Measurements from ENCODE around the gene DUSP10.

DNA sequence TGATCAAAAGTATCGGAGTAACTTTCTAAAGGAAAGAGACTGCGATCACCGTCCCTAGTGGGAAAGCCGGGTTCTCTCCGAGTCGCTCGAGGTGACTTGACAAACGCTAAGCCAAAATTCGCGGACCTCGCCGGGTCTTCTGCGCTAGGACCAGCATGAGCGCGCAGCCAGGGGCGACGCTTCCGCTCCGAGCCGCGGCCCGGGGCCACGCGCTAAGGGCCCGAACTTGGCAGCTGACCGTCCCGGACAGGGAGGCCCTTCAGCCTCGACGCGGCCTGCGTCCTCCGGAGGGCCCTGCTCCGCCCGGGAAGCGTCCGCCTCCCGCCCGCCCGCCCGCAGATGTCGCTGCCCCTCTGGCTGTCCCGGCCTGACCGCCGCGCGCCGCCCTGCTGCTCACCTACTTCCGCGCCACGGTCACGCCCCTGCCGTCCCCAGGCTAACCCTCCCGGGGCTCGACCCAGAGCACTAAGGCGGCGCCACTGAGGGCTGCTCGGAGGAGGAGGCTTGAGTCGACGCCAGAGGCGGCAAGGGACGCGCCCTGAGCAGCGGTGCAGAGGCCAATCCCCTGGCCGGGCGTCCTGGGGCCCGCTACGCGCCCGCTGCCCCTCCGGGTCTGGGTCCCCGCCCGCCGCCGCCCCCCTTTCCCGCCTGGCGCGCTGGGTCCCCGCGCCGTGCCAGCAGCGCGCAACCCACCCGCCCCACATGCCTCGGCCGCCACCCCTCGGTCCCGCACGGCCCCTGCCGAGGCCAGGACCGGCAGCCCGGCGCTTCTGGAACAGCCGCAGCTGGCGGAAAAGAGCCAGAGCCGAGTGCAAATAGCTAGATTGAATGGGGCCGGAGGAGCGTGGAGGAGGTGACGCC, 896 bp upstream of the DUSP10 start:
- TF ChIP-seq POLR2AphosphoS5 (IDR thresholded peaks at IDR 0.05) (peak in 3 of 4 donors; percentile 33 to 64 (median 62)), EP300 (IDR thresholded peaks at IDR 0.05) (no peak)
- TF ChIP-seq, protein P1, sequence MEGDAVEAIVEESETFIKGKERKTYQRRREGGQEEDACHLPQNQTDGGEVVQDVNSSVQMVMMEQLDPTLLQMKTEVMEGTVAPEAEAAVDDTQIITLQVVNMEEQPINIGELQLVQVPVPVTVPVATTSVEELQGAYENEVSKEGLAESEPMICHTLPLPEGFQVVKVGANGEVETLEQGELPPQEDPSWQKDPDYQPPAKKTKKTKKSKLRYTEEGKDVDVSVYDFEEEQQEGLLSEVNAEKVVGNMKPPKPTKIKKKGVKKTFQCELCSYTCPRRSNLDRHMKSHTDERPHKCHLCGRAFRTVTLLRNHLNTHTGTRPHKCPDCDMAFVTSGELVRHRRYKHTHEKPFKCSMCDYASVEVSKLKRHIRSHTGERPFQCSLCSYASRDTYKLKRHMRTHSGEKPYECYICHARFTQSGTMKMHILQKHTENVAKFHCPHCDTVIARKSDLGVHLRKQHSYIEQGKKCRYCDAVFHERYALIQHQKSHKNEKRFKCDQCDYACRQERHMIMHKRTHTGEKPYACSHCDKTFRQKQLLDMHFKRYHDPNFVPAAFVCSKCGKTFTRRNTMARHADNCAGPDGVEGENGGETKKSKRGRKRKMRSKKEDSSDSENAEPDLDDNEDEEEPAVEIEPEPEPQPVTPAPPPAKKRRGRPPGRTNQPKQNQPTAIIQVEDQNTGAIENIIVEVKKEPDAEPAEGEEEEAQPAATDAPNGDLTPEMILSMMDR (IDR thresholded peaks at IDR 0.05) = no peak
